BLaER1 (cell line): ENCODE measurements around the gene TSPOAP1.
"Not testable (repeated sequence)": the region's sequence is repeated elsewhere in the genome, so short reads cannot be mapped to it uniquely, and the experiment has no call there.

Experiments used
- H3K27ac ChIP-seq: shearing (Covaris generic); formaldehyde crosslinking; 2 replicates; pipeline ENCODE4 v1.8.1; 2022
- H3K27me3 ChIP-seq: shearing (Covaris generic); formaldehyde crosslinking; 2 replicates; pipeline ENCODE4 v1.8.1; 2022
- H3K36me3 ChIP-seq: shearing (Covaris generic); formaldehyde crosslinking; 2 replicates; pipeline ENCODE4 v1.8.1; 2022
- H3K4me1 ChIP-seq: shearing (Covaris generic); formaldehyde crosslinking; 2 replicates; pipeline ENCODE4 v1.8.1; 2022
- H3K4me2 ChIP-seq: shearing (Covaris generic); formaldehyde crosslinking; 2 replicates; pipeline ENCODE4 v1.8.1; 2022
- H3K4me3 ChIP-seq: shearing (Covaris generic); formaldehyde crosslinking; 2 replicates; pipeline ENCODE4 v1.8.1; 2022
- H3K9ac ChIP-seq: shearing (Covaris generic); formaldehyde crosslinking; 2 replicates; pipeline ENCODE4 v1.8.1; 2022
- H3K9me3 ChIP-seq: shearing (Covaris generic); formaldehyde crosslinking; 2 replicates; pipeline ENCODE4 v1.8.1; 2022
- H4K20me1 ChIP-seq: shearing (Covaris generic); formaldehyde crosslinking; 2 replicates; pipeline ENCODE4 v1.8.1; 2022
- Cebpa-rat ChIP-seq: shearing (Covaris generic); IDR thresholded peaks from 2 replicates; pipeline ENCODE4 v1.8.1; 2022

The TSPOAP1 gene

DNA sequence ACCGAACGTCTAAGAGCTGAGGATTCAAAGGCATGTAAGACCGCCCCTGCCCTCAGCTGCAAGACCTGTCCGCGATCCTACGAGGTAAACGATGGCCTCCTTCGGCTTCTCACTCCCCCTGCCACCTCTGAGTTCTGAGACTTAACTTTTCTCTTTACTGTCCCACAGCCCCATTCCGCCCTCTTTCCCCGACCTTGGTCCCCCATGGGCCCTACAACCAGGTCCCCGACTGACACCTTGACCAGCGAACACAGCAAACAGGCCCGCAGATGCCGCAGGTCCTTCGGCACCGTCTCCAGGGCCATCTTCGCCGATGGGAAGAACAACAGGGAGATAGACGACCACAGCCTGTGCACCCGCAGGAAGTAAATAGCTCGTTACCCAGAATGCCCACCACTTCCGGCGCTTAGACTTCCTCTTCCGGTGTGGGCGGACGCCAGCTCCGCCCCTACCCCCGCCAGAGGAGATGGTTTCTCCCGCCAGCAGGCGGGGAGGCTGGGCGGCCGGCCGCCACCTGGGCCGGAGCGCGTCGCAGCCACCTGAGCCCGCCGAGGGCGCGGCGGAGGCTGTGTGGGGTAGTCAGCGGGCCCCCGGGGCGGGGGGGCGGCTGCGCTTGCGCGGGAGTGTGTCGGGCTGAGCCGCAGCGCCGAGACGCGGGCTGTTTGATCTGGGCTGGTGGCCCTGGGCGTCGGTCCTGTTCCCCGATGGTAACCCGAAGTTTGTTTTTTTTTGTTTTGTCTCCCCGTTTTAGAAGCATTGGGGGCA lies 23.4 kb upstream of the TSPOAP1 start, which contains the start of gene SUPT4H1:
Gene SUPT4H1 (minus strand): TSS at position 371 of the 765 bp plus-strand sequence. CDS start 66 bp downstream, at position 305.
- Histone ChIP-seq H3K4me2 (peak within 1 kb of the TSS; percentile 94), H3K36me3 (peaks cover 44% of the 10 kb centered on the region)

DNA sequence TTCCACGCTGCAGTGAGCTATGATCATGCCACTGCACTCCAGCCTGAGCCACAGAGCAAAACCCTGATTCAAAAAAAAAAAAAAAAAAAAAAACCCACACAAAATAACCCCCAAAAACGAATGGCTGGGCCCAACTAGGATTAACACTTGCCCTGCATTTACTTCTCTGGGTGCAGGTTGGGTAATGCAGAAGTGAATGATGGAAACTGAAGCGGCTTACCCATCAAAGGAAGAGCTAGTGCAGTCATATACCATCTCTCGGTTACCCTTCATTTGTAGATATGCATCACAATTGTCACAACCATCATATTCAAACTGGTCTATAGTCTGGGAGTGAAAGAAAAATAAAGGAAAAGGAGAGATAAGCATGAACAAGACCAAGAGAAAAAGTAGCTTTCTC lies 22.6 kb upstream of the TSPOAP1 start:
- Histone ChIP-seq H3K27me3 (no peaks in the 10 kb centered on the region), H3K4me1 (peaks cover 76% of the 10 kb centered on the region), H3K9me3 (no peaks in the 10 kb centered on the region), H3K4me3 (peak overlapping the region; percentile 93), H3K9ac (peak overlapping the region; percentile 96), H4K20me1 (peaks cover 47% of the 10 kb centered on the region), H3K4me2 (peak overlapping the region; percentile 94), H3K36me3 (peaks cover 50% of the 10 kb centered on the region), H3K27ac (peak overlapping the region; percentile 93)
- no peak for TF ChIP-seq Cebpa-rat

More for the DNA sequence above, 23.4 kb upstream of the TSPOAP1 start, which contains the start of gene SUPT4H1:
- TF ChIP-seq Cebpa-rat: no peak
- Histone ChIP-seq H3K4me3 (peak within 1 kb of the TSS; percentile 93), H3K9me3 (no peaks in the 10 kb centered on the region), H3K27ac (peak within 1 kb of the TSS; percentile 93), H3K9ac (peak within 1 kb of the TSS; percentile 96), H3K4me1 (peaks cover 67% of the 10 kb centered on the region), H3K27me3 (no peaks in the 10 kb centered on the region), H4K20me1 (peaks cover 44% of the 10 kb centered on the region)

DNA sequence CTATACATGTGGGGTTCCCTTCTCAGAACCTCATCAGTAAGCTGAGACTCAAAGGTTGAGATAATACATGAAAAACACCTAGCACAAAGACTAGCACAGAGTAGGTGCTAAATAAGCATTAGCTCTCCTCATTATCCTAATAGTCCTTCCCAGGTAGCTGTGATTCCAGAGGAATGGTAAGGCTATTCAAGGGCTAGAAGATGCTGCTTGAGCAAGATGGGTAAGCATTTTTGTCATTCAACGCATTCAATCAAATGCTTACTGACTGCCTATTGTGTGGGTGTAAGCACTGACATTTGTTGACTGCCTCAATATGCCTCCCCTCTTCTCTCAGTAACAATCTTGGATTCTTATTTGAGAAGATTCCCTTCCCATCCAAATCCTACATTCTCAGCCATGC lies 19.4 kb upstream of the TSPOAP1 start:
- no peak for TF ChIP-seq Cebpa-rat
- Histone ChIP-seq H3K9me3 (no peaks in the 10 kb centered on the region), H3K27me3 (no peaks in the 10 kb centered on the region), H4K20me1 (peaks cover 47% of the 10 kb centered on the region), H3K36me3 (peaks cover 64% of the 10 kb centered on the region), H3K4me3 (no peak overlapping the region), H3K9ac (0 out of 2 replicates have a peak overlapping the region, but pooled peaks have one; percentile 91), H3K4me2 (peak overlapping the region; percentile 96), H3K4me1 (peaks cover 86% of the 10 kb centered on the region), H3K27ac (0 out of 2 replicates have a peak overlapping the region, but pooled peaks have one; percentile 100)

DNA sequence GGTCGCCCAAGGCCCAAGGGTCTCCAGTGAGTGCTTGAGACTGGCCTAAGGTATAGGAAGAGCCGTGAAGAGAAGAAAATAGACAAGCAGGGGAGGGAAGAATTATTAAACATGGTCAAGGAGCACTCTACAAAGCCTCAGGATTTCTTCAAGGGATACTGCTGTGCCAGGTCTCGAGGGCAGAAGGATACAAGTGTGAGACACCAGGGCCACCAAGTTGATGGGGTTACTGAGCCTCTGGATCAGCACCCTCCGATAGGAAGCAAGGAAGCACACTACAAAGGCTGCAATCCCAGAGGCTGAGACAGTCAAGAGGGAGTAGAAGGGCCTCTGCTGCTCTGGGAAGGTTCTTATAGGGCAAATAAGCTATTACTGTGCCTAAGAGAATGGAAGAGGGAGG lies 16.9 kb upstream of the TSPOAP1 start:
- Histone ChIP-seq H3K27ac (peak overlapping the region; percentile 100), H3K4me2 (peak overlapping the region; percentile 96), H3K36me3 (peaks cover 78% of the 10 kb centered on the region), H3K4me3 (peak overlapping the region; percentile 65), H3K4me1 (peaks cover 97% of the 10 kb centered on the region), H3K9me3 (no peaks in the 10 kb centered on the region), H3K9ac (peak overlapping the region; percentile 91), H3K27me3 (no peaks in the 10 kb centered on the region), H4K20me1 (peaks cover 34% of the 10 kb centered on the region)
- no peak for TF ChIP-seq Cebpa-rat

DNA sequence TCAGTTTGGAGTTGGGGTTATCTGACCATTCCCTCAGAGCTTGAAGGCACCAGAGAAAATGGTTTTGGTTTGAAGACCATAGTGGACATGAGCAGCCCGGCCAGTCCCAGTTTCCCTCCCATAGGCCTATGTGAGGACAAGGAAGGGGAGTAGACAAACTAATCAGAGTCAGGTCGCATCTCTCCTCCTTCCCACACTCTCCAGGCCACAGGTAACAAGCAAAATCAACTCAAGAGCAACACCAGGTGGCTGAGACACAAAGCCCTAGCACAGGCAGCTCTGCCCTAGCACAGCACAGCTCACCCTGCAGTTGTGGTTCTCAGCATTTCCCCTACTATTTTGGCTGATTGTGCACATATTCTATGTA lies 16.2 kb upstream of the TSPOAP1 start:
- Histone ChIP-seq H3K9ac (peak overlapping the region; percentile 91), H3K4me1 (peaks cover 97% of the 10 kb centered on the region), H3K4me2 (peak overlapping the region; percentile 96), H4K20me1 (peaks cover 31% of the 10 kb centered on the region), H3K36me3 (peaks cover 76% of the 10 kb centered on the region), H3K27ac (peak overlapping the region; percentile 100), H3K4me3 (peak overlapping the region; percentile 65), H3K27me3 (no peaks in the 10 kb centered on the region), H3K9me3 (no peaks in the 10 kb centered on the region)
- TF ChIP-seq Cebpa-rat: no peak

DNA sequence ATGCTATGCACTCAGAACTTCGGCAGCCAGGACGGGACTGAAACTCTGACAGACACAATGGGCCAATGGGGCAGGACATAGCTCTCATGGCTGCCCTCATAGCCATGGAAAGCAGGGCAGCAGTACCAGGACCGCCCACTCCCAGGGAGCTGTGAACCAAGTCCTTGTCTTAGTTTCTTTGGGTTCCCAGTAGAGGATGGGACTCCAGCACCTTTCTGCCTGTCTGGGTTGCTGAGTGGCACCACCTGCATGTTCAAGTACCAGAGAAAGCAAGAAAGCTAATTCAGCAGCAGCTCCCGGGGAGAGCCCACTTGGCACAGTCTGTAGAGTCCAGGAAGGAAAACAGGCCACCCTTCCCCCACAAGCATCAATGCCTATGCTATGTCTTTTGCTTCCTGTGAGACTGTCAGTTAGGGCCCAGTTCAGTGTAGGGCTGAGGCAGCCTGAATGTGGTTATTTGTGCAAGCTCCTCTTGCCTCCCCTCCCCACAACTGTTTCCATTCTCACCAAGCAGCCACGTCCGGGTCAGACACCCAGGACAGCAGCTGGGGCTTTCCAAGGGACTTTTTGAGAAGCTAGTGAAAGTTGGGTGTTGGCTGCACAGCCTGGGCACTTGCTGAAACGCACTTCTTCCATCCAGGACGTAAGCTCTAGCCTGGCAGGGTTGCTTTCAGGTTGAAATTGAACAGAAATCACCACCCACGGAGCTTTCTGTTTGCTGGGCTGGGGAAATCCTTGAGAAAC lies 15.6 kb upstream of the TSPOAP1 start:
- peak overlapping the region; percentile 91 for H3K9ac ChIP-seq

DNA sequence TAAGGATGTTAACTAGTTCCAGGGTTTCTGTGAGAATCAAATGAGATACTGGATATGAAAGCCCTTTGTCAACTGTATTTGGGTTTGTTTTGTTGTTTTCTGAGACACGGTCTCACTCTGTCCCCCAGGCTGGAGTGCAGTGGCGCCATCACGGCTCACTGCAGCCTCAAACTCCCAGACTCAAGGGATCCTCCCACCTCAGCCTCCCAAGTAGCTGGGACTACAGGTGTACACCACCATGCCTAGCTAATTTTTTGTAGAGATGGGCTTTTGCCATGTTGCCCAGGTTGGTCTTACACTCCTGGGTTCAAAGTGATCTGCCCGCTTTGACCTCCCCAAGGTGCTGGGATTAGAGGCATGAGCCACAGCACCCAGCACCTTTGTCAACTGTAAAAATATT lies 14.5 kb upstream of the TSPOAP1 start:
- Histone ChIP-seq H3K4me1 (peaks cover 91% of the 10 kb centered on the region), H3K4me2 (peak overlapping the region; percentile 96), H3K9ac (peak overlapping the region; percentile 91), H3K27ac (peak overlapping the region; percentile 100), H3K9me3 (no peaks in the 10 kb centered on the region), H3K36me3 (peaks cover 60% of the 10 kb centered on the region), H3K27me3 (no peaks in the 10 kb centered on the region), H3K4me3 (peak overlapping the region; percentile 65), H4K20me1 (peaks cover 14% of the 10 kb centered on the region)
- no peak for TF ChIP-seq Cebpa-rat

More for the DNA sequence above, 15.6 kb upstream of the TSPOAP1 start:
- Histone ChIP-seq H3K4me1 (peaks cover 97% of the 10 kb centered on the region), H4K20me1 (peaks cover 25% of the 10 kb centered on the region), H3K4me3 (peak overlapping the region; percentile 65), H3K9me3 (no peaks in the 10 kb centered on the region), H3K4me2 (peak overlapping the region; percentile 96), H3K27ac (peak overlapping the region; percentile 100), H3K27me3 (no peaks in the 10 kb centered on the region), H3K36me3 (peaks cover 71% of the 10 kb centered on the region)
- TF ChIP-seq Cebpa-rat: peak; percentile 56; the same call in 1 of the 2 replicates

DNA sequence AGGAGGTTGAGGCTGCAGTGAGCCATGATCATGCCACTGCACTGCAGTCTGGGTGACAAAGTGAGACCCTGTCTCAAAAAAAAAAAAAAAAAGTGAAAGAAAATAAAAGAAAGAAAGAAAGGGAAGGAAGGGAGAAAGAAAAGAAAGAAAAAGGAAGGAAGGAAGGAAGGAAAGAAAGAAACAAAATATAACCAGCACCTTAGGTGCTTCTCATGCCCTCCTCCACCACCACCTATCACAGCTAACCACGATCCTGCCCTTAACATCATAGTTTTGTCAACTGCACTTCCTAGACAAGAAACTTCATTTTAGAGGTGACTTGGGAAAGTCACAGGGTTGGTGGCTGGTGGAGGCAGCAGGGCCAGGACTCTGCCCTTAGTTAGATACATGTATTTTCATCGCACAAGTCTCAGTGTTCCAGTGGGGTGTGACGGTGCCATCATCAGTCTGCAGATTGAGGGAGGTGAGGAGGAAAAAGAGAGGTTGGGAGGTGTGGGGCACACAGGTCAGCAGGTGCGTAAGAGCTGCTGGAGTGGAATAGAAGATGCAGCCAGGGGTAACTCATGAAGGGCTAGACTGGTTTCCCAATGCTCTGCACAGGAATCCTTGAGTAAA lies 13.4 kb upstream of the TSPOAP1 start:
- H3K27ac ChIP-seq: peak overlapping the region; percentile 100
- peak overlapping the region; percentile 65 for H3K4me3 ChIP-seq
- H3K4me2 ChIP-seq: peak overlapping the region; percentile 96

DNA sequence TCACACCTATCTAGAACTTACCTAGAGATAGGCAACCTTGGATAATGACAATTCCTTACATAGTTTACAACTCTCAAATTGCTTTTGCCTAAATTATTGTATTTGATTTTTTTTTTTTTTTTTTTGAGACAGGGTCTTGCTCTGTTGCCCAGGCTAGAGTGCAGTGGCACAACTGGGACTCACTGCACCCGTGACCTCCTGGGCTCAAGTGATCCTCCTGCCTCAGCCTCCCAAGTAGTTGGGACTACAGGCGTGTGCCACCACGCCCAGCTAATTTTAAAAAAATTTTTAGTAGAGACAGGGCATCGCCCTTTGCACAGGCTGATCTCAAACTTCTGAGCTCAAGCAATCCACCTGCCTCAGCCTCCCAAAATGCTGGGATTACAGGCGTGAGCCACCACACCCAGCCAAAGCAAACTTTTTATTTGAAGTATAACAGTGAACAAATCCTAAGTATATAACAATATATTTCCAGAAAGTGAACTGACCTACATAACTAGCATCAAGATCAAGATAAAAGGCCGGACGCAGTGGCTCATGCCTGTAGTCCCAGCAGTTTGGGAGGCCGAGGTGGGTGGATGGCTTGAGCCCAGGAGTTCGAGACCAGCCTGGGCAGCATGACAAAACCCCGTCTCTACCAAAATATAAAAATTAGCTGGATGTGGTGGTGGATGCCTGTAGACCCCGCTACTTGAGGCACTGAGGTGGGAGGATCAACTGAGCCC lies 12.7 kb upstream of the TSPOAP1 start:
- H3K9me3 ChIP-seq, H3K27me3 ChIP-seq, H4K20me1 ChIP-seq: not testable (repeated sequence)
- H3K4me3 ChIP-seq: peak overlapping the region; percentile 96; the same call in 1 of the 2 replicates
- H3K27ac ChIP-seq: peak overlapping the region; percentile 100
- peaks cover 42% of the 10 kb centered on the region for H3K36me3 ChIP-seq
- H3K4me2 ChIP-seq: peak overlapping the region; percentile 96
- peaks cover 81% of the 10 kb centered on the region for H3K4me1 ChIP-seq
- H3K9ac ChIP-seq: peak overlapping the region; percentile 100

More for the DNA sequence above, 13.4 kb upstream of the TSPOAP1 start:
- Histone ChIP-seq H3K9ac (peak overlapping the region; percentile 91), H3K9me3 (no peaks in the 10 kb centered on the region), H3K36me3 (peaks cover 48% of the 10 kb centered on the region), H4K20me1 (peaks cover 3% of the 10 kb centered on the region; the same call in 1 of the 2 replicates), H3K4me1 (peaks cover 81% of the 10 kb centered on the region), H3K27me3 (no peaks in the 10 kb centered on the region)
- TF ChIP-seq Cebpa-rat: no peak
